ENCODE data around the gene GALNT11. TPM values are rescaled to one million over a fixed set of nuclear protein-coding genes. Genes with fewer than 3 reads are reported as not detected.

GALNT11 gene
- total and polyA plus RNA-seq, 2 experiments from 2014 or later: 41.6 to 49.4 TPM

DNA sequence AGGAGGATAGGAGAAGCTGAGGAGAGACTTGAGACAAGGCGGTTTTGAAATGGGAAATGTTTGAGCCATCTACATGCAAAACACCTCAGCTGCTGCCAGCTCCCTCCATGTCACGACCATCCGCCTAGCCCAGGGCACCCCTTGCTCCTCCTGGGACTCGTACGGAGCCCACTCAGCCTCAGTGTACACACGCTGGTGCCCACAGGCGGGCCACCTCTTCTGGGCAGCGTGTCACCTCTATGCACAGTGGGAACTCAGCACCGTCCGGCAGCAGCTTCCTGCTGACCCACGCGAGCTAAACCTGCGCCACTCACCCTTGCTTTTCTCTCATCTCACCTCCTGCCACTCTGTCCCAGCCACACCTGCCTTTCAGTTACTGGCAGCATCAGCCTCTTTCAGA, 108.3 kb downstream of the GALNT11 start:
- no peak for TF ChIP-seq CTCF (IDR thresholded peaks at IDR 0.05; ENCODE audit: low read depth, low read length)
- Histone ChIP-seq H3K4me1 (ENCODE audit: low read depth) (peaks cover 6% of the 10 kb centered on the region), H3K36me3 (peaks cover 31% of the 10 kb centered on the region), H3K4me3 (no peak overlapping the region), H3K27ac (no peak overlapping the region), H3K27me3 (no peaks in the 10 kb centered on the region), H3K9me3 (ENCODE audit: low read depth) (no peaks in the 10 kb centered on the region)
- no peak for DNase-seq (ENCODE audit: low read depth in 1 of 2, low spot score in 1 of 2)

DNA sequence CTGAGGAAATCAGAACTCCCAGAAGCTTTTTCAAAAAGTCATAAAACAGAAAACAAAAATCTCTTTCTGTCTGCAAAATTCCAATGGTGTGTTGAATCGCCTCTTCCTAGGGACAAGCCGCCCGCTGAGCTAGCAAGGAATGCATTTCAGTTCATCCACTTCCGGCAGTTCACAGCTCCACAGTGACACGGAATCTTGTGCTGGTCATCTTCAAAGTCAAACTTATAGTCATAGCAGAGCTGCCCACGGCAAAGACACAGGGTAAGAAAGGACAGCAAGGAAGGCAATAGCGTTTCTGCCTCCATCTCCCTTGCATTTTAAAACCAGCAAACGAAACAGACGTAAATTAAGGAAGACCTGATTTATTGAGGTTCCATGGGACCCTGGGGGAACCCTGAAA, 111.2 kb downstream of the GALNT11 start:
- Histone ChIP-seq H3K36me3 (peaks cover 45% of the 10 kb centered on the region), H3K4me1 (ENCODE audit: low read depth) (peaks cover 6% of the 10 kb centered on the region), H3K27me3 (no peaks in the 10 kb centered on the region), H3K4me3 (no peak overlapping the region), H3K9me3 (ENCODE audit: low read depth) (no peaks in the 10 kb centered on the region), H3K27ac (peak overlapping the region; percentile 71)
- peak; percentile 37 to 57 for DNase-seq (ENCODE audit: low read depth in 1 of 2, low spot score in 1 of 2)
- TF ChIP-seq CTCF (IDR thresholded peaks at IDR 0.05; ENCODE audit: low read depth, low read length): no peak

- no peak overlapping the region for H3K4me3 ChIP-seq
- H3K27ac ChIP-seq: peak overlapping the region; percentile 71
- H3K36me3 ChIP-seq: peaks cover 50% of the 10 kb centered on the region
- no peaks in the 10 kb centered on the region for H3K9me3 ChIP-seq (ENCODE audit: low read depth)
- peaks cover 6% of the 10 kb centered on the region for H3K4me1 ChIP-seq (ENCODE audit: low read depth)
- peak in 1 of 2 donors; percentile 24 for DNase-seq (ENCODE audit: low read depth in 1 of 2, low spot score in 1 of 2)
- no peak for TF ChIP-seq CTCF (IDR thresholded peaks at IDR 0.05; ENCODE audit: low read depth, low read length)
- no peaks in the 10 kb centered on the region for H3K27me3 ChIP-seq
Measured at GRCh38 chr7:152137476-152138025, 112.1 kb downstream of the GALNT11 start.

GRCh38 chr7:152140067-152140466, 114.6 kb downstream of the GALNT11 start:
- TF ChIP-seq CTCF (IDR thresholded peaks at IDR 0.05; ENCODE audit: low read depth, low read length): no peak
- Histone ChIP-seq H3K9me3 (ENCODE audit: low read depth) (no peaks in the 10 kb centered on the region), H3K27ac (no peak overlapping the region), H3K4me3 (no peak overlapping the region), H3K27me3 (no peaks in the 10 kb centered on the region), H3K4me1 (ENCODE audit: low read depth) (peaks cover 15% of the 10 kb centered on the region), H3K36me3 (peaks cover 59% of the 10 kb centered on the region)
- DNase-seq (ENCODE audit: low read depth in 1 of 2, low spot score in 1 of 2): no peak

GRCh38 chr7:152140560-152140959, 115.1 kb downstream of the GALNT11 start:
- Histone ChIP-seq H3K27me3 (no peaks in the 10 kb centered on the region), H3K9me3 (ENCODE audit: low read depth) (no peaks in the 10 kb centered on the region), H3K36me3 (peaks cover 63% of the 10 kb centered on the region), H3K4me1 (ENCODE audit: low read depth) (peaks cover 15% of the 10 kb centered on the region), H3K27ac (no peak overlapping the region), H3K4me3 (no peak overlapping the region)
- TF ChIP-seq CTCF (IDR thresholded peaks at IDR 0.05; ENCODE audit: low read depth, low read length): no peak
- no peak for DNase-seq (ENCODE audit: low read depth in 1 of 2, low spot score in 1 of 2)
